Stomach (tissue), 4 donors: Measurements from ENCODE around the gene STAM2.

ENCODE experiments used
- CTCF ChIP-seq, 7 experiments: fragments of 450-650 bp in 4 of 7; fragments of 200-600 bp in 3 of 7; sonication (generic) in 3 of 7; IDR thresholded peaks; one replicate each; pipeline ENCODE4 v1.5.1; 2016 to 2019; ENCODE audit warnings: antibody characterized with exemption in 7 of 7, control low read depth in 2 of 7, mild to moderate bottlenecking in 1 of 7
- EP300 ChIP-seq: sonication (generic); formaldehyde crosslinking; IDR thresholded peaks from one replicate; pipeline ENCODE4 v1.6.1; 2017; ENCODE audit warnings: antibody characterized with exemption
- POLR2A ChIP-seq, 4 donors: fragments of 450-650 bp; IDR thresholded peaks; one replicate each; pipeline ENCODE4 v1.6.1; 2016; ENCODE audit warnings: antibody characterized with exemption in 4 of 4, control low read depth in 2 of 4, mild to moderate bottlenecking in 1 of 4, moderate library complexity in 1 of 4
- POLR2AphosphoS5 ChIP-seq, 3 donors: sonication (generic); formaldehyde crosslinking; IDR thresholded peaks; one replicate each; pipeline ENCODE4 v1.6.1; 2016; ENCODE audit warnings: antibody characterized with exemption in 3 of 3

GRCh38 chr2:152223977-152224376, 48.4 kb upstream of the STAM2 start:
- TF ChIP-seq POLR2A (IDR thresholded peaks at IDR 0.05) (no peak), CTCF (IDR thresholded peaks at IDR 0.05) (no peak), EP300 (no peak), POLR2AphosphoS5 (IDR thresholded peaks at IDR 0.05) (no peak)
